HG02973 (cell line): ENCODE results near the gene TTC9B.

Source experiments
- ATAC-seq: cut with Tn5 transposase; IDR thresholded peaks from one replicate; pipeline ENCODE4 v1.9.1; 2021; ENCODE audit warnings: moderate library complexity; ENCODE audit not compliant: unreplicated experiment

Gene TTC9B

GRCh38 chr19:40217934-40218890 lies at the start of gene TTC9B:
TSS of gene TTC9B (minus strand) at chr19:40218384. CDS start at chr19:40218381, 3 bp downstream.
- ATAC-seq = no peak

- ATAC-seq = no peak
These were observed 49.4 kb upstream of the TTC9B start for GRCh38 chr19:40267601-40267997.

GRCh38 chr19:40266912-40267600 lies 48.9 kb upstream of the TTC9B start:
- no peak for ATAC-seq

- no peak for ATAC-seq
These were observed 47.9 kb upstream of the TTC9B start for GRCh38 chr19:40266119-40266518.

- no peak for ATAC-seq
These were observed 47.5 kb upstream of the TTC9B start for GRCh38 chr19:40265763-40266099.

GRCh38 chr19:40265055-40265762 lies 47.0 kb upstream of the TTC9B start:
- no peak for ATAC-seq

GRCh38 chr19:40264314-40265054 lies 46.3 kb upstream of the TTC9B start:
- no peak for ATAC-seq

GRCh38 chr19:40263440-40264313 lies 45.5 kb upstream of the TTC9B start:
- ATAC-seq = no peak

GRCh38 chr19:40262422-40262821 lies 44.2 kb upstream of the TTC9B start:
- no peak for ATAC-seq

GRCh38 chr19:40261631-40262030 lies 43.4 kb upstream of the TTC9B start:
- no peak for ATAC-seq

- no peak for ATAC-seq
These were observed 38.9 kb upstream of the TTC9B start for GRCh38 chr19:40257096-40257517.

GRCh38 chr19:40256512-40256911 lies 38.3 kb upstream of the TTC9B start:
- no peak for ATAC-seq

GRCh38 chr19:40255619-40256166 lies 37.5 kb upstream of the TTC9B start:
- no peak for ATAC-seq

GRCh38 chr19:40254714-40255418 lies 36.7 kb upstream of the TTC9B start:
- ATAC-seq = no peak

- no peak for ATAC-seq
These were observed 35.5 kb upstream of the TTC9B start for GRCh38 chr19:40253611-40254092.

GRCh38 chr19:40252395-40252794 lies 34.2 kb upstream of the TTC9B start:
- ATAC-seq = no peak

- no peak for ATAC-seq
These were observed 33.8 kb upstream of the TTC9B start for GRCh38 chr19:40251991-40252390.

- no peak for ATAC-seq
These were observed 33.1 kb upstream of the TTC9B start for GRCh38 chr19:40251244-40251643.

GRCh38 chr19:40249781-40250180 lies 31.6 kb upstream of the TTC9B start:
- no peak for ATAC-seq
